GM23338 (cell line): ENCODE data around the gene LRP1B. TPM values are rescaled to one million over a fixed set of nuclear protein-coding genes. Genes with fewer than 3 reads are reported as not detected.

Source experiments
- CREB1 ChIP-seq: fragments of 250-450 bp; sonication (Bioruptor Pico); IDR thresholded peaks from 2 replicates; pipeline ENCODE4 v1.5.0; 2020; ENCODE audit warnings: low read depth, mild to moderate bottlenecking, moderate library complexity
- CTCF ChIP-seq, 2 experiments: fragments of 200-600 bp in 1 of 2; sonication (generic) in 1 of 2; conservative IDR thresholded peaks; 2 replicates each; pipeline versions ENCODE4 v1.5.1 to v1.6.1; 2016 to 2017; ENCODE audit warnings: antibody characterized with exemption in 2 of 2, low read depth in 2 of 2, mild to moderate bottlenecking in 2 of 2, moderate library complexity in 1 of 2
- NANOG ChIP-seq: IDR thresholded peaks from 2 replicates; pipeline ENCODE4 v1.6.1; 2016; ENCODE audit warnings: antibody characterized with exemption, borderline replicate concordance
- REST ChIP-seq: IDR thresholded peaks from one replicate; pipeline ENCODE4 v1.6.1; 2018; ENCODE audit warnings: antibody characterized with exemption; ENCODE audit not compliant: unreplicated experiment
- STAT1 ChIP-seq: IDR thresholded peaks from one replicate; pipeline ENCODE4 v1.6.1; 2016; ENCODE audit warnings: antibody characterized with exemption; ENCODE audit not compliant: unreplicated experiment
- ZNF462 ChIP-seq: fragments of 250-450 bp; sonication (Bioruptor Pico); IDR thresholded peaks from 2 replicates; pipeline ENCODE4 v1.5.0; 2020; ENCODE audit warnings: mild to moderate bottlenecking, moderate library complexity
- polyA plus RNA-seq: library from polyadenylated mRNA; unstranded; fragments of >200 nt; fragmentation: Nextera tagmentation; extraction: Ambion mirVana; gene quantifications from 2 replicates; pipeline ENCODE4 v1.2.1, GENCODE V29; 2016
- total RNA-seq: library from RNA; depleted of rRNA; stranded (reverse); fragments of >200 nt; shearing (Covaris generic); gene quantifications from 2 replicates; pipeline ENCODE4 v1.2.3, GENCODE V29; 2014
- TF ChIP-seq, protein P1 (sequence below): IDR thresholded peaks from 2 replicates; pipeline ENCODE4 v1.6.1; 2016; ENCODE audit warnings: antibody characterized with exemption

The LRP1B gene
- total and polyA plus RNA-seq, 2 experiments from 2014 or later = 0.15 to 0.97 TPM

DNA sequence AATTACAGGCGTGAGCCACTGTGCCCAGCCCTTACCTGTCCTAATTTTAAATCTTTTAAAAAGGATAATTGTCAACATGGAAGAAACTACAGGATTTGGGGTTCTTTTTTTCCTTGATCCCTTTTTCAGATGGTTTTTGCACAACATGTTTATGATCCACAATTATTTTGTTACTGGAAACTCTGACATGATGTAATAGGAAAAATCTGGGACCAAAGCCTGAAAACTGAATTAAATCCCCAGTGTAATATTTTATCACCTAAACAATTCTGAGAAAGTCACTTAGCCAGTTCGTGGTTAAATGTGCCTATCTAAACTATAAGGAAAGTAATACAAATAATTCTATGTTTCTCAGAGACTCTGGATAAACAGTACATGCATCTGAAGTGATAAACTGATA lies 1649.7 kb downstream of the LRP1B start (continued):
- TF ChIP-seq ZNF462 (CRISPR knock-in tag) = no peak
- TF ChIP-seq CTCF (conservative IDR thresholded peaks at IDR 0.05; ENCODE audit: low read depth in 2 of 2) = no peak
- no peak for TF ChIP-seq NANOG
- TF ChIP-seq CREB1 (CRISPR knock-in tag) = no peak
- TF ChIP-seq REST = no peak
- TF ChIP-seq, protein P1, sequence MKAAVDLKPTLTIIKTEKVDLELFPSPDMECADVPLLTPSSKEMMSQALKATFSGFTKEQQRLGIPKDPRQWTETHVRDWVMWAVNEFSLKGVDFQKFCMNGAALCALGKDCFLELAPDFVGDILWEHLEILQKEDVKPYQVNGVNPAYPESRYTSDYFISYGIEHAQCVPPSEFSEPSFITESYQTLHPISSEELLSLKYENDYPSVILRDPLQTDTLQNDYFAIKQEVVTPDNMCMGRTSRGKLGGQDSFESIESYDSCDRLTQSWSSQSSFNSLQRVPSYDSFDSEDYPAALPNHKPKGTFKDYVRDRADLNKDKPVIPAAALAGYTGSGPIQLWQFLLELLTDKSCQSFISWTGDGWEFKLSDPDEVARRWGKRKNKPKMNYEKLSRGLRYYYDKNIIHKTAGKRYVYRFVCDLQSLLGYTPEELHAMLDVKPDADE = no peak
- no peak for TF ChIP-seq STAT1
